Neuronal stem cell (in vitro differentiated cells): Measurements from ENCODE around the gene NR2C1.

Experiments used
- DNase-seq: peaks from one replicate; pipeline ENCODE4 v3.0.0-alpha.2; 2013; ENCODE audit warnings: low spot score
- H2AFZ ChIP-seq: one replicate; pipeline ENCODE4 v1.6.1; 2013; ENCODE audit warnings: mild to moderate bottlenecking, low read length, inconsistent platforms
- H2AK5ac ChIP-seq: 2 replicates; pipeline ENCODE4 v1.6.1; 2013; ENCODE audit warnings: low read depth, mild to moderate bottlenecking, inconsistent platforms, low read length, moderate library complexity, mixed read lengths
- H2BK120ac ChIP-seq: 2 replicates; pipeline ENCODE4 v1.6.1; 2013; ENCODE audit warnings: low read depth, mild to moderate bottlenecking, inconsistent platforms, low read length, moderate library complexity, mixed read lengths
- H2BK12ac ChIP-seq: one replicate; pipeline ENCODE4 v1.6.1; 2013; ENCODE audit warnings: low read length, inconsistent platforms
- H2BK15ac ChIP-seq: 2 replicates; pipeline ENCODE4 v1.6.1; 2013; ENCODE audit warnings: mild to moderate bottlenecking, low read length, inconsistent platforms, mixed read lengths
- H2BK5ac ChIP-seq: one replicate; pipeline ENCODE4 v1.6.1; 2013; ENCODE audit warnings: inconsistent platforms, mild to moderate bottlenecking, low read length, moderate library complexity
- H3K14ac ChIP-seq: one replicate; pipeline ENCODE4 v1.6.1; 2013; ENCODE audit warnings: low read length, inconsistent platforms
- H3K18ac ChIP-seq: 2 replicates; pipeline ENCODE4 v1.6.1; 2013; ENCODE audit warnings: low read length, inconsistent platforms
- H3K23ac ChIP-seq: 2 replicates; pipeline ENCODE4 v1.6.1; 2013; ENCODE audit warnings: low read depth, mild to moderate bottlenecking, mixed read lengths, low read length, inconsistent platforms; ENCODE audit not compliant: poor library complexity
- H3K27ac ChIP-seq: replicated peaks from 3 replicates; pipeline ENCODE4 v1.5.1; 2013; ENCODE audit warnings: low read length, inconsistent platforms
- H3K27me3 ChIP-seq, 3 experiments: 2 replicates each; pipeline ENCODE4 v1.6.1; 2013; ENCODE audit warnings: low read length in 3 of 3, mild to moderate bottlenecking in 2 of 3, inconsistent platforms in 1 of 3, low read depth in 1 of 3, mixed read lengths in 1 of 3, moderate library complexity in 1 of 3; ENCODE audit not compliant: control insufficient read depth in 3 of 3, insufficient read depth in 3 of 3
- H3K36me3 ChIP-seq, 2 donors: replicated peaks in 1 of 2; 2 replicates each; pipeline ENCODE4 v1.6.1; 2013; ENCODE audit warnings: low read length in 2 of 2; ENCODE audit not compliant: control insufficient read depth in 2 of 2, insufficient read depth in 2 of 2
- H3K4ac ChIP-seq: 2 replicates; pipeline ENCODE4 v1.6.1; 2013; ENCODE audit warnings: inconsistent platforms, mild to moderate bottlenecking, low read length, moderate library complexity
- H3K4me1 ChIP-seq, 2 donors: 1 replicate in 1 of 2; 2 replicates in 1 of 2; pipeline ENCODE4 v1.6.1; 2013; ENCODE audit warnings: low read length in 2 of 2, low read depth in 1 of 2; ENCODE audit not compliant: control insufficient read depth in 2 of 2, insufficient read depth in 1 of 2
- H3K4me2 ChIP-seq: one replicate; pipeline ENCODE4 v1.6.1; 2013; ENCODE audit warnings: mild to moderate bottlenecking, low read length, inconsistent platforms; ENCODE audit not compliant: insufficient read depth, poor library complexity, severe bottlenecking
- H3K4me3 ChIP-seq, 2 donors: 2 replicates each; pipeline ENCODE4 v1.5.1; 2013; ENCODE audit warnings: low read length in 2 of 2, mild to moderate bottlenecking in 2 of 2, inconsistent platforms in 1 of 2, moderate library complexity in 1 of 2
- H3K79me1 ChIP-seq: one replicate; pipeline ENCODE4 v1.6.1; 2013; ENCODE audit warnings: low read depth, mild to moderate bottlenecking, inconsistent platforms, low read length, moderate library complexity
- H3K9ac ChIP-seq: one replicate; pipeline ENCODE4 v1.6.1; 2013; ENCODE audit warnings: mild to moderate bottlenecking, low read depth, low read length, inconsistent platforms; ENCODE audit not compliant: poor library complexity
- H3K9me3 ChIP-seq, 2 donors: replicated peaks in 1 of 2; 2 replicates each; pipeline versions ENCODE3 to v1.6.1; 2013; ENCODE audit warnings: low read length in 2 of 2, mild to moderate bottlenecking in 2 of 2, inconsistent platforms in 1 of 2, low read depth in 1 of 2, mixed read lengths in 1 of 2, moderate library complexity in 1 of 2; ENCODE audit not compliant: control insufficient read depth in 2 of 2, insufficient read depth in 1 of 2
- H4K8ac ChIP-seq: one replicate; pipeline ENCODE4 v1.6.1; 2013; ENCODE audit warnings: low read depth, mild to moderate bottlenecking, inconsistent platforms, low read length, moderate library complexity
- H4K91ac ChIP-seq: one replicate; pipeline ENCODE4 v1.6.1; 2013; ENCODE audit warnings: low read length, low read depth, mild to moderate bottlenecking, inconsistent platforms; ENCODE audit not compliant: poor library complexity
- WGBS, 2 donors: extraction: QIAGEN DNeasy Blood & Tissue Kit; methylation state at CpG; one replicate each; pipeline ENCODE4 v1.1.7; 2013; ENCODE audit warnings: missing lambda C conversion rate in 2 of 2, mixed read lengths in 1 of 2; ENCODE audit not compliant: insufficient read length in 2 of 2, insufficient replicate concordance in 1 of 2; ENCODE audit errors: extremely low coverage in 2 of 2; 5-methylcytosine and 5-hydroxymethylcytosine counted together

The NR2C1 gene

DNA sequence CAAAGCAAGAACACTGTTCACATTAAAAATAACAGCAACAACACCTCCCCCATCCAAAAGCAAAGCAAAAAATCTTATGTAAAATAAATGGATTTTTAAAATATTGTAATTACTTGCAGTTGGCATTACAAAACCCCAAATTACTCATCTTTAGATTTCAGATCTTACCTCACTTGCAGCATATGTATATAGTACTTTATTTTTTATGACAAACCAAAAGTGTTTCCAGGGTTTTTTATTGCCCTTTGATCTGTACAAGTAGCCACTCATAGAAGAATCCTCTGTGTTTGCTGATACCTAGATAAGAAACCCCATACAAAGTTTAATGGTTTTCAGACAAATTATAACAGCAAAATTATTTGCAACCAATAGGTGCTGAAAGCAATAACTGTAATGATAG is 12.2 kb upstream of the NR2C1 start:
- peaks cover 2 to 15% of the 10 kb centered on the region in 2 donors for H3K4me1 ChIP-seq
- no peak overlapping the region for H3K9ac ChIP-seq
- H3K23ac ChIP-seq = no peak overlapping the region
- no peak overlapping the region for H2BK120ac ChIP-seq
- H3K27me3 ChIP-seq = no peaks in the 10 kb centered on the region
- DNase-seq = no peak
- H3K27ac ChIP-seq = peak overlapping the region; percentile 86
- H2BK15ac ChIP-seq = no peak overlapping the region
- no peak overlapping the region for H4K91ac ChIP-seq
- no peak overlapping the region for H3K4me2 ChIP-seq
- no peak overlapping the region for H2BK12ac ChIP-seq
- H3K14ac ChIP-seq = no peak overlapping the region
- no peak overlapping the region for H3K18ac ChIP-seq
- peaks cover 2 to 5% of the 10 kb centered on the region in 2 donors for H3K9me3 ChIP-seq
- no peak overlapping the region for H2BK5ac ChIP-seq
- no peak overlapping the region for H4K8ac ChIP-seq
- peaks cover 2% of the 10 kb centered on the region for H3K79me1 ChIP-seq
- peaks cover 4 to 52% of the 10 kb centered on the region in 2 donors for H3K36me3 ChIP-seq
- H2AFZ ChIP-seq = no peak overlapping the region
- no peak overlapping the region for H2AK5ac ChIP-seq
- H3K4ac ChIP-seq = no peak overlapping the region
- H3K4me3 ChIP-seq = no peak overlapping the region

DNA sequence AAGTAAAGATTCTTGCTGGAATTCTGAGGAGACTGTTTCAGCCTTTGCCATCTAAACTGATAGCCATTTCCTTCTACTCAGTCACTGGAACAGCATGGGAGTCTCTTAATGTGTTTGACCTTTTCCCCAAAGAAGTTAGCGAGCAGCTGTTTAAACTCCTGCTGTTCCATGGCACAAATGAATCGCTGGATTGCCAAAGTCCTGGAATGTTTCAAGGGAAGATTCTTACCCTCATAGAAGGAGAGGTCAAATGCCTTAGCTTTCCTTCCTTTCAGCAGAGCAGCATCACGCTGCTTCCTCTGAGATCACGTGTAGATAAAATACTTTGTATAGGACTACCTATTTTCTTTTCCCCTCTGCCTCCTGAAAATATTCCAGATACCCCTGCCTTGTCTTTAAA is 10.5 kb upstream of the NR2C1 start:
- H3K27ac ChIP-seq = peak overlapping the region; percentile 96

DNA sequence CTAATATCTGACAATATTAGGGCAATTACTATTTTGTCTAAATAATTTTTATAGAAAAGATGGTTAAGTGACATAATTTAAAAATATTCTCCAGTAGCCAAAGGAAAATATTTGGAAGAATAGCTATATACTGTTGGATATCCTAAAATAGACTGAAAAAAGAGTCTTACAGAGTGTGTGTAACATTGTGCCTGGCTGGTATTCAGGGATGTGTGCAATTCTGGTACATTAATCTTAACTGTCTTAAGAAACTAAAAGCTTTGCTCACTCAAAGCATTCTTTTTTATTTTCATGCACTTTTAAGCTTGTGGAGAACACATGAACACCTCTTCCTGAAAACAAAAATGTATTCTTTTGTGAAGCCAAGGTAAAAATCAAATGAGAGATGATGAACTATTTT is 10.1 kb upstream of the NR2C1 start:
- Histone ChIP-seq H3K27ac (peak overlapping the region; percentile 96), H2BK5ac (no peak overlapping the region), H4K91ac (no peak overlapping the region), H3K9me3 (peaks cover 2 to 5% of the 10 kb centered on the region in 2 donors), H3K18ac (no peak overlapping the region), H3K27me3 (no peaks in the 10 kb centered on the region), H3K79me1 (peaks cover 2% of the 10 kb centered on the region), H3K23ac (no peak overlapping the region), H3K4ac (no peak overlapping the region), H2BK12ac (no peak overlapping the region), H3K4me1 (peaks cover 2 to 15% of the 10 kb centered on the region in 2 donors), H4K8ac (no peak overlapping the region), H3K14ac (no peak overlapping the region), H3K9ac (no peak overlapping the region), H3K36me3 (peaks cover 4 to 36% of the 10 kb centered on the region in 2 donors), H2BK120ac (no peak overlapping the region), H2AK5ac (no peak overlapping the region), H2AFZ (no peak overlapping the region), H3K4me3 (no peak overlapping the region), H3K4me2 (no peak overlapping the region), H2BK15ac (no peak overlapping the region)
- no peak for DNase-seq

More for the DNA sequence above, 10.5 kb upstream of the NR2C1 start:
- H2BK5ac ChIP-seq = no peak overlapping the region
- H3K18ac ChIP-seq = no peak overlapping the region
- H2BK15ac ChIP-seq = no peak overlapping the region
- WGBS, 2 donors = no CpG with 5 or more reads among the region's 4 CpGs
- no peak overlapping the region for H2BK12ac ChIP-seq
- no peak overlapping the region for H3K9ac ChIP-seq
- peaks cover 2 to 5% of the 10 kb centered on the region in 2 donors for H3K9me3 ChIP-seq
- H3K4me3 ChIP-seq = no peak overlapping the region
- no peak overlapping the region for H2BK120ac ChIP-seq
- no peak overlapping the region for H4K91ac ChIP-seq
- H2AK5ac ChIP-seq = no peak overlapping the region
- no peak overlapping the region for H3K4me2 ChIP-seq
- no peak overlapping the region for H3K23ac ChIP-seq
- H2AFZ ChIP-seq = no peak overlapping the region
- no peak overlapping the region for H3K14ac ChIP-seq
- no peak overlapping the region for H3K4ac ChIP-seq
- peaks cover 2% of the 10 kb centered on the region for H3K79me1 ChIP-seq
- DNase-seq = peak; percentile 87
- peaks cover 2 to 15% of the 10 kb centered on the region in 2 donors for H3K4me1 ChIP-seq
- H3K27me3 ChIP-seq = no peaks in the 10 kb centered on the region
- H4K8ac ChIP-seq = no peak overlapping the region
- H3K36me3 ChIP-seq = peaks cover 4 to 41% of the 10 kb centered on the region in 2 donors

DNA sequence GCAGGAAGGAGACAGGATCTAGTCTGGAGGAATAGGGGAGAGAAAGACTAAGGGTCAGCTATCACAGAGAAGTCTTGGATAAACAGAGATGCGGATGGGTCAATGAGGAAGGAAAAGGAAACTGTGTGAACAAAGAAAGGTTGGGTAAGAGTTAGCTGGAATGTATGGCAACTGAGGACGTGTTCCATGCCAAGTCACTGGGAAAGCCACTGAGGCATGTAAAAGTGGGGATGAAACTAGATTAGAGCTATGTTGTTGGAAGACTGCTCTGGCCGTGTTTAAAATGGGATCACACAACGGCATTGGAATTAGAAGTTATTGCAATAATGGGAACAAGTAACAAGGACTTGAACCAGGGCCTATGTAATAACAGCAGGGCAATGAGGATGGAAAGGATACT is 3.9 kb upstream of the NR2C1 start:
- Histone ChIP-seq H4K91ac (no peak overlapping the region), H2BK5ac (no peak overlapping the region), H3K9me3 (no peaks in the 10 kb centered on the region), H3K9ac (no peak overlapping the region), H2AFZ (no peak overlapping the region), H3K36me3 (peaks cover 0 to 22% of the 10 kb centered on the region in 2 donors), H3K27me3 (no peaks in the 10 kb centered on the region), H3K4me2 (no peak overlapping the region), H3K27ac (no peak overlapping the region), H2AK5ac (no peak overlapping the region), H3K79me1 (peaks cover 5% of the 10 kb centered on the region), H3K23ac (no peak overlapping the region), H3K18ac (no peak overlapping the region), H4K8ac (no peak overlapping the region), H2BK120ac (no peak overlapping the region), H3K4me3 (no peak overlapping the region), H3K14ac (no peak overlapping the region), H3K4ac (no peak overlapping the region), H2BK12ac (no peak overlapping the region), H2BK15ac (no peak overlapping the region), H3K4me1 (peaks cover 0 to 4% of the 10 kb centered on the region in 2 donors)
- no CpG with 5 or more reads among the region's 4 CpGs for WGBS, 2 donors
- no peak for DNase-seq
